K562 (cell line): ENCODE results near the gene PTPN7. TPM values are rescaled to one million over a fixed set of nuclear protein-coding genes. Genes with fewer than 3 reads are reported as not detected.

Source experiments
- BMI1 ChIP-seq: fragments of 150-350 bp; IDR thresholded peaks from 2 replicates; pipeline ENCODE4 v1.6.1; 2014; ENCODE audit warnings: low read length
- CREM ChIP-seq: IDR thresholded peaks from 2 replicates; pipeline ENCODE4 v1.6.1; 2014; ENCODE audit warnings: antibody characterized with exemption, low read depth
- DPF2 ChIP-seq: fragments of 450-650 bp; IDR thresholded peaks from 2 replicates; pipeline ENCODE4 v1.6.1; 2016
- E2F1 ChIP-seq: sonication (generic); formaldehyde crosslinking; IDR thresholded peaks from 2 replicates; pipeline ENCODE4 v1.8.1; 2023; ENCODE audit warnings: mild to moderate bottlenecking, missing genetic modification reagents, moderate library complexity
- GATAD2B ChIP-seq: fragments of 450-650 bp; IDR thresholded peaks from 2 replicates; pipeline ENCODE4 v1.6.1; 2017; ENCODE audit warnings: mild to moderate bottlenecking, borderline replicate concordance
- HLTF ChIP-seq: fragments of 450-650 bp; IDR thresholded peaks from 2 replicates; pipeline ENCODE4 v1.6.1; 2016
- HNRNPL ChIP-seq: fragments of 200-400 bp; formaldehyde crosslinking; IDR thresholded peaks from 2 replicates; pipeline ENCODE4 v1.6.1; 2017; ENCODE audit warnings: low read depth, mild to moderate bottlenecking, low read length
- HOXB6 ChIP-seq: fragments of 250-450 bp; sonication (Bioruptor Pico); IDR thresholded peaks from 2 replicates; pipeline ENCODE4 v1.5.1; 2022; ENCODE audit warnings: mild to moderate bottlenecking, borderline replicate concordance
- KAT8 ChIP-seq: fragments of 450-650 bp; IDR thresholded peaks from 2 replicates; pipeline ENCODE4 v1.6.1; 2016; ENCODE audit warnings: low read depth, mild to moderate bottlenecking
- KLF10 ChIP-seq: fragments of 250-450 bp; sonication (Bioruptor Pico); IDR thresholded peaks from 2 replicates; pipeline ENCODE4 v1.6.1; 2021; ENCODE audit warnings: matching md5 sums
- MCM7 ChIP-seq, 2 experiments: fragments of 450-650 bp; IDR thresholded peaks; 2 replicates each; pipeline ENCODE4 v1.6.1; 2016 to 2018
- MXI1 ChIP-seq: IDR thresholded peaks from 2 replicates; pipeline ENCODE4 v1.6.1; 2011; ENCODE audit warnings: low read depth, mild to moderate bottlenecking, improper control_type of control experiment, low read length
- PTTG1 ChIP-seq: fragments of 450-650 bp; IDR thresholded peaks from 2 replicates; pipeline ENCODE4 v1.6.1; 2016; ENCODE audit warnings: low read depth, mild to moderate bottlenecking, missing genetic modification characterization, missing compliant biosample characterization
- SIN3B ChIP-seq: fragments of 450-650 bp; IDR thresholded peaks from 2 replicates; pipeline ENCODE4 v1.6.1; 2017; ENCODE audit warnings: low read depth, mild to moderate bottlenecking, moderate library complexity
- SMARCC2 ChIP-seq: fragments of 450-650 bp; IDR thresholded peaks from 2 replicates; pipeline ENCODE4 v1.6.1; 2017; ENCODE audit warnings: antibody characterized with exemption, moderate library complexity, mild to moderate bottlenecking, low read depth
- SUPT5H ChIP-seq: fragments of 450-650 bp; IDR thresholded peaks from 2 replicates; pipeline ENCODE4 v1.6.1; 2016
- TGIF2 ChIP-seq: sonication (generic); formaldehyde crosslinking; IDR thresholded peaks from 2 replicates; pipeline ENCODE4 v1.8.1; 2022; ENCODE audit warnings: mild to moderate bottlenecking, missing genetic modification reagents, moderate library complexity
- THAP12 ChIP-seq: fragments of 250-450 bp; sonication (Bioruptor Pico); IDR thresholded peaks from 2 replicates; pipeline ENCODE4 v1.9.0; 2021; ENCODE audit warnings: mild to moderate bottlenecking, inconsistent platforms
- ZBTB7A ChIP-seq: IDR thresholded peaks from 2 replicates; pipeline ENCODE4 v1.6.1; 2011; ENCODE audit warnings: low read depth, mild to moderate bottlenecking, low read length, moderate library complexity, borderline replicate concordance; ENCODE audit not compliant: control insufficient read depth
- ZNF121 ChIP-seq: sonication (generic); formaldehyde crosslinking; conservative IDR thresholded peaks from 2 replicates; pipeline ENCODE4 v1.8.0; 2022; ENCODE audit warnings: missing genetic modification reagents
- ZNF436 ChIP-seq: fragments of 250-450, 450-650 bp; sonication (Bioruptor Pico); formaldehyde crosslinking; IDR thresholded peaks from 2 replicates; pipeline ENCODE4 v1.7.0; 2020; ENCODE audit warnings: mild to moderate bottlenecking
- ZNF507 ChIP-seq: conservative IDR thresholded peaks from 2 replicates; pipeline ENCODE4 v1.6.1; 2017; ENCODE audit warnings: missing genetic modification characterization, missing compliant biosample characterization
- polyA plus RNA-seq, 8 experiments: library from polyadenylated mRNA; depleted of rRNA in 4 of 8; stranded (reverse) in 5 of 8; unstranded in 3 of 8; fragments of >200 nt; fragmentation: Nextera tagmentation in 2 of 8; fragmentation: Illumina TruSeq in 1 of 8; extraction: Ambion mirVana in 2 of 8; extraction: Trizol in 1 of 8; gene quantifications; 2 replicates each; pipeline versions ENCODE4 v1.2.1 to v1.2.3, GENCODE V29; 2011 to 2014; ENCODE audit warnings: inconsistent platforms in 1 of 8, missing spikeins in 1 of 8
- total RNA-seq, 7 experiments: library from RNA; depleted of rRNA in 6 of 7; stranded (reverse); fragments of >200 nt in 6 of 7; fragmentation: Illumina TruSeq in 2 of 7; extraction: Trizol in 2 of 7; gene quantifications; 2 replicates each; pipeline versions ENCODE4 v1.2.1 to v1.2.3, GENCODE V29; 2011 to 2021; ENCODE audit warnings: low replicate concordance in 1 of 7
- TF ChIP-seq, protein P1 (sequence below): sonication (generic); formaldehyde crosslinking; IDR thresholded peaks from 2 replicates; pipeline ENCODE4 v1.8.1; 2022; ENCODE audit warnings: missing genetic modification reagents
- TF ChIP-seq, protein P2 (sequence below): sonication (generic); formaldehyde crosslinking; IDR thresholded peaks from 2 replicates; pipeline ENCODE4 v1.8.1; 2023; ENCODE audit warnings: mild to moderate bottlenecking, missing genetic modification reagents

PTPN7 gene
- total and polyA plus RNA-seq, 9 of the 15 experiments (the other 6 are each of a cell fraction or from before 2014, with no cell fraction given): 18.7 to 144 (median 120) TPM

DNA sequence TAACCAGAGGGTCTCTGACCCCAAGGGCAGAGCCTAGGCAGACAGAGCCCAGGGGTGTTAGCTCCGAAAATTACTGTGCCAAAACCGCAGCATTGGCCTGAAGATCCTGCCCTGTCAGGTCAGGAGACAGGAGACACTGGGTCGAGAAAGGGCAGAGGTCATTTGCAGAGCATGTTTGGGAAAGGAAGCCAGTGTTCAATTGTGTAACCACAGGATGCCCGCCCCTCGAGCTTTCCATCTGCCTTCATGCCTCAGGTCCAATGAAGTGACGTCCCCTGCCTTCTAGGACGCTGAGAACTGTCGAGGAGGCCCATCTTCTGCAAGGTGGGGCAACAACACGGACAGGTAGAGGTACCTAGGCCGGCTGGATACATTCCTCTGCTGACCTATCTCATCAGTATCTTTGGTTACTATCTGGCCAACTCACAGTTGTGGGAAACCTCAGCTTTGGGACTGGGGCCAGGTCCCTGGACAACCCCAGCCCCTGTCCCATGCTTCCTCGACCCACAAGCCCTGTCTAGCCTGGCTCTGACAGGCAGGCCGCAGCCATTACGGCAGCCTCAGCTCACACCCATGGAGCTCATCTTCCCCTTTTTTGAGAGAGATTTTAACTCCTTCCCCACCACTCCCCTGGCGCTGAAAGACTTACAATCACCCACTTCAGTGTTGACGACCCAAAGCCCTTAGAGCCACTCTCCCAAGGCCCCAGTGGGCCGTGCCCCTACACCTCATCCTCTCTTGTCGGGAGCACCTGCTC is 17.2 kb downstream of the PTPN7 start (continued):
- no peak for TF ChIP-seq SIN3B
- TF ChIP-seq DPF2: no peak
- TF ChIP-seq GATAD2B: no peak
- no peak for TF ChIP-seq MCM7 (IDR thresholded peaks at IDR 0.05)
- no peak for TF ChIP-seq SUPT5H
- no peak for TF ChIP-seq SMARCC2
- TF ChIP-seq, protein P1, sequence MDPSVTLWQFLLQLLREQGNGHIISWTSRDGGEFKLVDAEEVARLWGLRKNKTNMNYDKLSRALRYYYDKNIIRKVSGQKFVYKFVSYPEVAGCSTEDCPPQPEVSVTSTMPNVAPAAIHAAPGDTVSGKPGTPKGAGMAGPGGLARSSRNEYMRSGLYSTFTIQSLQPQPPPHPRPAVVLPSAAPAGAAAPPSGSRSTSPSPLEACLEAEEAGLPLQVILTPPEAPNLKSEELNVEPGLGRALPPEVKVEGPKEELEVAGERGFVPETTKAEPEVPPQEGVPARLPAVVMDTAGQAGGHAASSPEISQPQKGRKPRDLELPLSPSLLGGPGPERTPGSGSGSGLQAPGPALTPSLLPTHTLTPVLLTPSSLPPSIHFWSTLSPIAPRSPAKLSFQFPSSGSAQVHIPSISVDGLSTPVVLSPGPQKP: no peak
- no peak for TF ChIP-seq TGIF2 (CRISPR knock-in tag)
- TF ChIP-seq, protein P2, sequence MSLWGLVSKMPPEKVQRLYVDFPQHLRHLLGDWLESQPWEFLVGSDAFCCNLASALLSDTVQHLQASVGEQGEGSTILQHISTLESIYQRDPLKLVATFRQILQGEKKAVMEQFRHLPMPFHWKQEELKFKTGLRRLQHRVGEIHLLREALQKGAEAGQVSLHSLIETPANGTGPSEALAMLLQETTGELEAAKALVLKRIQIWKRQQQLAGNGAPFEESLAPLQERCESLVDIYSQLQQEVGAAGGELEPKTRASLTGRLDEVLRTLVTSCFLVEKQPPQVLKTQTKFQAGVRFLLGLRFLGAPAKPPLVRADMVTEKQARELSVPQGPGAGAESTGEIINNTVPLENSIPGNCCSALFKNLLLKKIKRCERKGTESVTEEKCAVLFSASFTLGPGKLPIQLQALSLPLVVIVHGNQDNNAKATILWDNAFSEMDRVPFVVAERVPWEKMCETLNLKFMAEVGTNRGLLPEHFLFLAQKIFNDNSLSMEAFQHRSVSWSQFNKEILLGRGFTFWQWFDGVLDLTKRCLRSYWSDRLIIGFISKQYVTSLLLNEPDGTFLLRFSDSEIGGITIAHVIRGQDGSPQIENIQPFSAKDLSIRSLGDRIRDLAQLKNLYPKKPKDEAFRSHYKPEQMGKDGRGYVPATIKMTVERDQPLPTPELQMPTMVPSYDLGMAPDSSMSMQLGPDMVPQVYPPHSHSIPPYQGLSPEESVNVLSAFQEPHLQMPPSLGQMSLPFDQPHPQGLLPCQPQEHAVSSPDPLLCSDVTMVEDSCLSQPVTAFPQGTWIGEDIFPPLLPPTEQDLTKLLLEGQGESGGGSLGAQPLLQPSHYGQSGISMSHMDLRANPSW (CRISPR knock-in tag): no peak
- no peak for TF ChIP-seq ZBTB7A
- TF ChIP-seq HNRNPL: no peak
- TF ChIP-seq ZNF436: no peak
- no peak for TF ChIP-seq HLTF
- TF ChIP-seq KAT8: no peak
- no peak for TF ChIP-seq PTTG1 (tag)
- no peak for TF ChIP-seq BMI1
- no peak for TF ChIP-seq CREM
- no peak for TF ChIP-seq KLF10 (CRISPR knock-in tag)
- no peak for TF ChIP-seq ZNF121 (CRISPR knock-in tag)
- TF ChIP-seq HOXB6: no peak
- no peak for TF ChIP-seq E2F1 (CRISPR knock-in tag)
- no peak for TF ChIP-seq THAP12 (CRISPR knock-in tag)
- no peak for TF ChIP-seq ZNF507
- TF ChIP-seq MXI1: no peak
